Amniotic epithelial cell (primary cell): Measurements from ENCODE around the gene NGFR.
"Not testable (repeated sequence)": the region's sequence is repeated elsewhere in the genome, so short reads cannot be mapped to it uniquely, and the experiment has no call there.

Experiments
- DNase-seq: peaks from one replicate; pipeline ENCODE4 v3.0.0-alpha.2; 2010; ENCODE audit warnings: low read depth

NGFR gene

DNA sequence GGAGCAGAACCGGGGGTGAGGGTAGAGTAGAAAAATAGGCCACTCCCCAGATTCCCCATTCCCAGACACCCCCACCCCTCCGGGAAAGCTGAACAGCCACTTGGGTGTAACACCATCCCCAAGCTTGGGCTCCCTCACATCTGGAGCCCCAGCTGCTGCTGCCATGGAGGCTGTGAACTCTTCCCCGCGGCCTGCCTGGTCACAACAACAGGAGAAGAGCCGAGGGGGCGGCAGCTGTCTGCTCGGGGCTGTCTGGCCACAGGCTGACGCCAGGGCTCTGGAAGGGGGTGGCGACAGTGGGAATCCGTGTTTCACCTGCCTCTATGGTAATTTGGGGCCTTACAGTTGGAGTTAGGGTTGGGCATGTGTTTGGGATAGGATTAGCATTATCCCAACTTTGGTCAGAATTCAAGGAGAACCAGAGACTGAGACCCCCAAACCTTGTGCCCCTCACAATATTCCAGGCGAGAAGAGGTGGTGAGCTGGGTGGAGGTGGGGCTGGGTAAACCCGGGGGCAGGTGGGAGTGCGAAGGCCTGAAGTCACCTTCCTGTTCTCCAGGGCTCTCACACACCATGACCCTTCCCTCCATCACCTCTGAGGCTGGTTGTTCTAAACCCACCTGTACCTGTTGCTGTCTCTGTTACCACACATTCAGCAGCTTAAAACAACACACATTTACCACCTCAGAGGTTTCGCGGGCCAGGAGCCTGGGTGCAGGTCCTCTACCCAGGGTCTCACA is 50.9 kb downstream of the NGFR start:
- no peak for DNase-seq

DNA sequence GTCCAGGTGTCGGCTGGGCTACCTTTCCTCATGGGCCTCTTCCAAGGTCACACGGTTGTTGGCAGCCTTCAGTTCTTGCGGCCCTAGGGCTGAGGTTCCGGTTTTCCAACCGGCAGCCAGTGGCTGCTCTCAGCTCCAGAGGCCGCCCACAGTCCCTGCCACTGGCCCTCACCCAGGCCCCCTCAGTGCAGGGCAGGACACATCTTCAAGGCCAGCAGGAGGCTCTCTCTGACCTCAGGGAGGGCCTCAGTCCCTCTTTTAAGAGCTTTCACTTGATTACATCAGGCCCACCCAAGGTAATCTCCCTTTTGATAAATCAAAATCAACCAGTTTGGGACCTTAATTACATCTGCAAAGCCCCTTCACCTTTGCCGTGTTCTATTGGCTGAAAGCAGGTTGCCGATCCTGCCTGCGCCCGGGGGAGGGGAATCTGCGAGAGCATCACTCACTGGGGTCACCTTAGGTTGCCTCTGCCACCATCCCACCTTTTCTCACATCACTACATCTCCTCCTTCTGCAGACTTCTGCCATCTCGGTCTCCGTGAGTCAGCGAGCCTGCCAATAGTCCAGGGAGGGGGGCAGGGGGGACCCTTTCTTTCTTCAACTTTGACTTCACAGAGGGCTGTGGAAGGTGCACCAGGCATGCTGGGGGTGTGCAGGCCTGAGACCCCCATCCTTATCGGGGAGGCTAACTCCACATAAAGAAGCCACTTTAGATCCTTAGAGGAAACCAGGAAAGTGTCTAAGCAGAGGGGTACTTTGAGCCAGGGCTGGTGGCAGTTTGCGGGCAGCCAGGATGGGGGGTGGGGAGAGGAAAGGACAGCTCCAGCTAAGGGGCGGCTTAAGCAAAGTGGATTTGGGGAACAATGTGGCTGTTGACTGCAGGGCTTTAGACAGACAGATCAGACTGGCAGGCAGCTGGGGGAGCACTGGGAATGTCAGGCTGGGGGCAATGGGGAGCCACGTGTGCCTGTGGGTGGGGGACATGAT is 51.7 kb downstream of the NGFR start:
- no peak for DNase-seq

DNA sequence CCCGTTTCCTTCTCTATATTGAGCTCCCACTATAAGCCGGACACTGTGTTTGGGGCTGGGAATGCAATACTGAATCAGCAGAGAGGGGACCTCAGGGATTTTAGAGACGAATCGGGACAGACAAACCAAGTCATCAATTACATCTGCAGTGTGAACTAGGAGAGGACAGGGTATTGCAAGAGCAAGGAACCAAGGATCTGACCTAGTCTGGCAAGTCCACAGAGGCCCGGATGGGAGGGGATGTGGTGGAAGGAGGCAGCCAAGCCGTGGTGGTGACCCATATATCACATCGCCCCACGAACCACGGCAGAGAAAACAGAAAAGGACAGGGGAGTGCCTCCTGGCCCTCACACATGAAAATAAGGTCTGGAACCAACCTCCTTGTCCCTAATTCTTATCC is 52.5 kb downstream of the NGFR start:
- DNase-seq: no peak

DNA sequence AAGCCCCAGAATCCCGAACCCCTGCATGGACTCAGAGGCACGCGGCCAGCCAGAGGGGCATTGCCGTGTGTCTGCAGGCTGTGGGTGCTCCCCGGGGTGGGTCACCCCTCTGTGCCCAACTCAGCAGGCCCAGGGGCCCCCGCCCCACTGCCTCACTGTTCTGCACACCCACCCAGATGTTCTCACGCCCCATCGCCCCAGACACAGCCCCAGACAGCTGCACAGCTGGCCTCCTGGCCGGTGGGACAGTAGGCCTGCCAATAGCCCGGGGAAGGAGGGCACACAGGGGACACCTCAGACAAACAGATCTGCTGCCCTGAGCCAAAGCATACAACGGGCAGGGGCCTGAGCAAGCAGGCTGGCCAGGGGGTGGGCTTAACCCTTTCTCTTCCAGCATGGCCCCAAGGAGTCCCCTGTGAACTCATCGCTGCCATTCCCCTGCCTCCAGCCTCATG is 53.0 kb downstream of the NGFR start:
- DNase-seq: no peak

DNA sequence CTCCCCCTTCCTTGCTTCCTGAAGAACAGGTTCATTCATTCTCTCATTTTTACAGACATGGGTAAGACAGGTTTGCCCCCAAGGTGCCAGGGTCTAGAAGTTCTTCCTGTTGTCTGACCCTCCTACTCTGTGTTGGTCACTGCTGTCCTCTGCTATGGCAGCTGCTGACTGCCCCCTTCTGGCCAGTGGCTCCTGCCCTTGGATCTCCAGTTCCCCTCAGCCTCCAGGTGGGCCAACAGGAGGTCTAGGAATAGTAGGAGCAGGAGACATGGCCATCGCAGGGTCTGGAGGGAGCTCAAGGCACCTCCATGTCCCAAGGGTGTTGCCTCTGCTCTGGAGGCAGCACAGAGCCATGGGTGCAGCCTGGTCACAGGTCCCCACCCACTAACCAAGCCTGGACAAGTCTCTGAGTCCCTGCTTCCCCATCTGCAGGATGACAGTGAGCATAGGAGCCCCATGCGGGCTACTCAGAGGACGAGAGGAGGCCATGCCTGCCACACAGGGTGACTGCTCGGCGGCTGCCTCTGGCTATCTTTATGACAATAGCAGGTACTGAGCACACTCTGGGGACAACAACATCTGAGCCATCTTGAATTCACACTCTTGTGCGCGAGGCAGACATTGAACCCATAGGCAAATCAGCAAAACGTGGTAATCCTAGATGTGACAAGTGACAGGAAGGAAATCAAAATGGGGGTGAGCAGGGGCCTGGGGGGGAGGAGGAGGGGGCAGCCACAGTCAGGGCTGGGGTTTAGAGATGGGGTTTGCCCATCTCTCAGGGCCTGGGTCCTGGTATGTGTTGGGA is 53.6 kb downstream of the NGFR start:
- DNase-seq: peak; percentile 32

DNA sequence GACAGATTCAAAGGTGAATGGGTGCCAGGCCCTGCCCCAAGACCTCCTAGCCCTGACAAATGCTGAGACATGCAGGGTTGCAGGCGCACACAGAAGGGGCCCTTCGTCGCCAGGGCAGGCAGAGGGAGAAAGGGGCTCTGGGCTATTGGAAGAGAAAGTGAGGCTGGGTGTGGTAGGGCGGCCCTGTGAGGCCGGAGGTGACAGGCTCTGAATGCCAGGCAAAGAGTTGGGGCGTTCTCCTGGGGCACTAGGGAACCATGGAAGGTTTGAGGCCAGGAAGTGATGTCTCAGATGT is 54.2 kb downstream of the NGFR start:
- no peak for DNase-seq

DNA sequence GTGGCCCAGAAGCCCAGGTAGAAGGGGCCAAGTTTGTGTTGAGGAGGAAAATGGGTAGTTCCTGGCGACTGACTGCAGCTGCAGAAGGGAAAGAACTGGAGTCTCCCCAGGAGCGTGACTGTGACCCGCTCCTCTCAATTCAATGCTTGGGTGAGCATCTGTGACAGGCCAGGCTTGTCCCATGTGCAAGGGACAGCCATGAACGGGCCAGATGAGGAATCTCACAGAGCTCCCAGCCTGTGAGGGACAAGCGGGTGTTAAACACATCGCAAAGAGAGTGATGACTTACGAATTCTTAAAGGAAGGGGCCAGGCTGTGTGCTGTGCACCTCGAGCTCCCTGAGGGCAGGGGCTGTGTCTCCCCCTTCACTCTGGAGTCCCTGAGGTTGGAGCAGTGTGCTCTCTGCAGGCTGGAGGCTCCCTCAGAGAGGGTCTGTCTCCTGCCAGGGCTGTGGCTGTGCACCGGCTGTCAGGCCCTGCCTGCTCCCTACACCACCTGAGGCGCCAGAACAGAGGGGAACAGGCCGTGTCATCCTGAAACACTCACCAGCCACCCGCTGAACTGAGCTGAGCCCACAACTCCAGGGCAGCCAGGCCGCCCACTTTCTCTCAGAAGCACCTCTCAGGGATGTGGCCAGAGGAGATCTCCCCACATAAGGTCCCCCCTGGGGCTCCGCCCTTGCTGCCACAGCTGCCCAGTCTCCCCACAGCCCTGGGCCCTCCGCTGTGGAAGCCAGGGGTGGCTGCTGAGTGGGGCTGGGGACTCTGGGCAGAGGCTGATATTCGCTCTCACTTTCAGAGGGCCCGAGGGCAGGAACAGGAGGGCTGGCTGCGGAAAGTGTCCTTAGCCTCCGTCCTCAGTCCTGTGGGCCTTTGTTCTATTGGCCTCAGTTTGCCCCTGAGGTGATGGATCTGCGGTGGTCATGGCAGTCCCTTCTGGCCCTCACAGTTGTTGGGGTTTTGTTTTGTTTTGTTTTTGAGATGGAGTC is 54.9 kb downstream of the NGFR start:
- DNase-seq: no peak

DNA sequence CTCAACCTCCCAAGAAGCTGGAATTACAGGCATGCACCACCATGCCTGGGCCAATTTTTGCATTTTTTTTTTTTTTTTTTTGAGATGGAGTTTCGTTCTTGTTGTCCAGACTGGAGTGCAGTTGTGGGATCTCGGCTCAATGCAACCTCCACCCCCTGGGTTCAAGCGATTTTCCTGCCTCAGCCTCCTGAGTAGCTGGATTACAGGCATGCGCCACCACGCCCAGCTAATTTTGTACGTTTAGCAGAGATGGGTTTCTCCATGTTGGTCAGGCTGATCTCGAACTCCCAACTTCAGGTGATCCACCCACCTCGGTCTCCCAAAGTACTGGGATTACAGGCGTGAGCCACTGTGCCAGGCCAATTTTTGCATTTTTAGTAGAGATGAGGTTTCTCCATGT is 55.7 kb downstream of the NGFR start:
- DNase-seq: not testable (repeated sequence)

DNA sequence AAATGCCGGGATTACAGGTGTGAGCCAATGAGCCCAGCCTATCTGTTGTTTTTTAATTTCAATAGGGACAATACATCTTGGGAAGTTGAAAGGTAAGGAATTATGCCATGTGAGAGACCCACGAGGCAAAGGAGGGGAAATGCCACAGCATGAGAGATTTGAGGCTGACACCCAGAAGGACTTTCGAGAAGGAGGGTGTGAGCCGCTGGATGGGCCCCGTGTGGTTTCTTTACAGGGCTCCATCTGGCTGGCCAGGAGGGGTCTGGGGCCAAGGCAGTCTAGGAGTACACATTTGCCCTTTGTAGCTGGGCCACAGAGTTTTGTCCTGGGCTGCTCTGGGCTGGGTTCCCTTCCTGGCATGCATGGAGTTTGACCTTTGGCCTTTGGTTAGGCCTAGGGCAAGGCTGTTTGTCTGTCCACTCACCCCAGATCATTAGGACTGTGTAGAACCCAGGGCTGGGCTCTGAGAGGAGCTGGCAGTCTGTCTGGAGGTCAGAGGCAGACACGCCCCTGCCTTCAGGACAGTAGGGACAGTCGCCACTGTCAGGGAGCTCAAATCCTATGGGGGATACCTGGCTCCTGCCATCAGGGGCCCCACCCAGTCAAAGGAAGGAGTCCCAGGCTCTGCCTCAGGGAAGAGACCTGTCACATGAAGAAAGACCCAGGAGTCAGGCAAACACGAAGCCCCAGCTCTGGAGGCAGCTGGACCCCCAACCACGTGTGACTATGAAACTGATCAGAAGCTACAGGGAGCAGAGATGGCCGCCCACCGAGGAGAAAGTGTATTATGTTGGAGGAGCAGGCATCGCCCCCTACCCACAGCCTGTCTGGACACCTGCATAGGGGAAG is 56.4 kb downstream of the NGFR start:
- DNase-seq: no peak

DNA sequence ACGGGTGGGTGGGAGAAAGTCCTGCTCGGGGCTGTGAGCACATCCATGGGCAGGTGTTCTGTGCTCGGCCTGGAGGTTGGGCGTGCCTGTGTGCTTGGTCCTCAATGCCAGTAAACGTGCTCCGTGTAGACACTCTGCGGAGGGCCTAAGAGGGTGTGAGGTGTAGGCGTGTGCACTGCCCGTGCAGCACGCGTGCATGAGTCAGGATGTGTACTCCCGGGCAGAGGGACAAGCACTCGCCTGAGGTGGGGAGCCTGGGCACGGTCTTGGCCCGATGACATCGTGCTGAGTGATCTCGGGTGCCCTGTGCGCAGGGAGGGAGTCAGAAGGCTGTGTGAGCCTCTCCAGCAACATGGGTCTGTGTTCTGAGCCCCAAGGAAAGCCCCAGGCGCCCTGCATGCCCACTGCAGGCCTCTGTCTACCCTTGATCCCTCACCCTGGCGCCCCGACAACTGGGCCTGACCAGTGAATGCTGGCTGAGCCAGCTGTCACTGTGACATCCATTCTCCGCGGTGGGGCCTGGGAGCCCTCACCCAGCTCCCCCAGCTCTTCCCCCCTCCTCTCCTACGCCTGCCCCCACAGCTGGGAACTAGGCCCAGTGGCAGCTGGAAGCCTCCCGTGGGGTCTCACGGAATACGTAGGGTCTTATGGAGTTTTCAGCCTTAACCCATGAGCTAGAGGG is 57.1 kb downstream of the NGFR start:
- DNase-seq: no peak

DNA sequence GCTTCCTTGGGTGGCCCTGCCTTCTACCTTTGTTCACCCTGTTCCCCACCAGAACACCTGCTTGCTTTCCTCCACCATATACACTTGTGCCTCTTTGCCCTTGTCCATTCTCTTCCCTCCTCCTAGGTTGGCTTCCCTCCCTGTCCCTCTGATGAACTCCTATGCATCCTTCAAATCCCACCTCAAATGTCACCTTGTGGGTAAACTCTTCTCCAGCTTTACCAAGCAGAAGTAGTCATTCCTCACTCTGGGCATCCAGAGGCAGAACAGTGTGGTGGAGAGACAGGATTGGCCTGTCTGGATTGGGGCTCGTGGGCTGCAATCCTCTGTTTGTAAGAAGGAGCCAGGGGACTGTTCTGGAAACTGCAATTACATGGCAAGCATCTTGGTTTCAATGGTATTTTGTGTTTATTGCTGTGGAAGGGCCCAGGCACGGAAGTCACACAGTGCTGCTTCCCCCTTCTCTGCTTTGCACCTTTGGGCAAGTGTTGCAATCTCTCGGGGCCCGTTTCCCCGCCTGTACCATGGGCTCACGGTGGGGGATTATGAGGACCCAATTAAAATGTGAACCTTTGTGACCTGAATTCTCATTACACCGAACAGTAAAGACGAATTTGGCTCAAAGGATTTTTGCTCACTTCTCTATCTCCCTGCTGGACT is 58.7 kb downstream of the NGFR start:
- DNase-seq: no peak

DNA sequence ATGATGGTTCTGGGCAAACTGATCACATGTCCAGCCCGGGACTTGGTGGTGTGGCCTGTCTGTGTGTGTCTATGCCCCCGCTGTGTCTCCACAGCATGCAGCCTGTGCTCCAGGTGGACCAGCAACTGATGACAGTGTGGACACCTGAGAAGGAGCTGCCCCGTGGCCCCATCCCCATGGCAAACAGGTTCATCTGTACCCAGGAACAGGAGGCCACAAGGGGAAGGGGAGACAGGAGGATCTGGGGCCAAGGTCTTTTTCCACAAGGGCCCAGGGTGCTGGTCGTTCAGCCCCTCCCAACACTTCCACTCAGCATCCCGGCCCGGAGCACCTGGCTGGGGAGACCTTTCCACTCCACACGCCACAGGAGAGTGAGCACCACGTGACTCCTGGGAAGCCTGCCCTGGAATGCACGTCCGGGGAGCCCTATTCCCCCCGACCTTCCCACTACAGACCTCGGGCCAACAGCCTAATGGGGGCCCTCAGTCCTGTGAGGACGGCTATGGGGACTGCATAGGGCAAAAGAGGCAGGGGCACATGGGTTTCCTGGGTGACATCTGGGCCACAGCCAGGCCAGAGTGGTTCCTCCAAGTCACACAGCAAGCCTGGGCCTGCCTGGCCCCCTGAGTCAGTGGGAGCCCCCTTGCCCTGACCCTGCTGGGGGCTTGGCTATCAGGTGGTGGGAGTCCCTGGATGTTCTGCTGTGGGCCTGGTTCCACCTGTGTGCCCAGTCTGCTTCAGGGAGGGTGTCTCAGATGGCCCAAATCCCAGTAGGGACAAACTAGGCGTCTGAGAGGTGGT is 59.8 kb downstream of the NGFR start:
- DNase-seq: no peak

DNA sequence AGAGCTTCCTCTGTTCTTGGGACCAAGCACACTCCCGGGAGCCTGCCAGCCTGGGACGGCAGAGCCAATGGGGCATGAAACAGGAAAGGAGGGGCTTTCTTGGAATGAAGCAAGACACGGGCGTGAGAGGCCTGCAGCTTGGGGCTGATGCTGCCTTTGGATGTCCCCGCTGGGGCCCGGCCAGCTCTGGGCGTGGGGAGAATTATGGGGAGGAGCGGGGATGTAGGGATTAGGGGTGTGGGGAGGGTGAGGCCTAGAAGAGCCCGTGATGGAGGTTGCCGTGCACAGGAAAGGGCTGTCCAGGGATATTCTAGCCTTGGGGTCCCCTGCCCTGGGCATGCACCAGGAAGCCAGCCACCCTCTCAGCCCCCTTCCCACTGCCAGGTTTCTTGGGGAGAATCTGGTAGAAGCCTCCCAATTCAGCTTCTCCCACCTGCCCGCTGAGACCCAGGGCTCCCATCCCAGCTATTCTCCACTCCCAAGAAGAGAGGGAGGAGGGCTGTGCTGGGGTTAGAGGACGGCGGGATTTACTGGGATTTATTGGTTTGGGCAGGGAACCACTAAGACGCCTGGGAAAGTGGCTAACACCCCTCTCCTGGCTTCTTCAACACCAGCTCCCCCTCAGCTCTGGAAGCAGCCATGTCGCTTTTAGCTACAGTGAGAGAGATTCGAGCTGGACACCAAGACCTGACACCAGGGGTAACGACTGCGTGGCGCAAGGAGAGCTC is 60.6 kb downstream of the NGFR start:
- no peak for DNase-seq

DNA sequence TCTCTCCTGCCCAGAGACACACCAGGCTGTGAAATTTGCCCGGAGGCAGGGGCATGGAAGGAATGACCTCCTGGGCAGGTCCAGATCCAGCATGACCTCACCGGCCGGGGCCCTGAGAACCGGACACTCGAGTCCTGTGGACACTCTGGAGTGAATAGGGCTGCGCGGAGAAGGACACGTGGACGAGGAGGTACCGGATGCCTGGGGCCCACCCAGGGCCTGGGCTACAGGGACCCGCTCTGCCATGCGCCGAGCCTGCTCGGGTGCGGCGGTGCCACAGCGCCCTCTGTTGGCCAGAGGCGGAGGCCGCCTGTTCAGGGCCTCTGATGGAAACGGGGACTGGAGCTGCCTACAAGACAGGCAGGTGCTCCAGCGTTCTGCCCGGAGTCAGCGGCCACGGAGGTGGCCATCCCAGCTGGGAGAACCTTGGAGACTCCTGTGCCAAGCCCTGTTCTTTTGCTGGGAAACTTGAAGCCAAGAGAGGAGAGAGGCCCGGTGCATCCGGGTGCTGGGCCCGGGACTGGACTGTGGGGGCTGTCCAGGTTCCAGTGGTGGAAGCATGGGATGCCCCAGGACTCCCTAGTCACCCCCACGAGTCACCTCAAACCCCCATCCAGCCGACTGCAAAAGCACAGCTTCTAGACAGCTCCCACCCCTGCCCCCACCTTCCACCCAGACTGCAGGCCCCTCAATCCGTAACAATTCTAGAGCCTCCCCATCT is 61.3 kb downstream of the NGFR start:
- DNase-seq: peak; percentile 42

DNA sequence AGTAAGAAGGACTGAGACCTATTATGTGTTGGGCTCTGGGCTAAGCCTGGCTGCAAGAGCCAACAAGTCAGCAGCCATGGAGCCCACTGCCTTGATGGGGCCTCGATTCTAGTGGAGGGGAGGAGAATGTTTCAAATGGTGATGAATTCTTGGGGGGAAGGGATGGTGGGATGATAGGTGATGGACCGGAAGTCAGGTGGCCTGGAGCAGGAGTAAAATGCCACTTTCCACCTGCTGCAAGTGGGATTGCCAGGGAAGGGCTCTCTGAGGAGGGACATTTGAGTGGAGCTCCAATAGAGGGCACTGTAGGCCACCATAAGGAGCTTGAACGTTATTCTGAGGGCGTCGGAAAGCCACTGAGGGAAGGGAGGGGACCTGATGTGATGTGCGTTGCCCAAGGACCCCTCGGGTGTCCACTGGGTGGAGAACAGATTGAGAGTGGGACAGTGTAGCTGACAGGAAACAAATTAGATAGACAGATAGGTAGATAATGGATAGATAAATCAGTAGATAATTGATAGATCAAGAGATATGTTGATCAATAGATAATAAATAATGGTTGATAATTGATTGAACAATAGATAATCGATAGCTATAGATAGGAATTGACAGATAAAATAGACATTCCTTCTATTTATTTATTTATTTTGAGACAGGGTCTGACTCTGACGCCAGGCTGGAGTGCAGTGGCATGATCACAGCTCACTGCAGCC is 62.4 kb downstream of the NGFR start:
- peak; percentile 50 for DNase-seq
